Measurements from ENCODE around the gene PCOLCE2.

GRCh38 chr3:142910280-142910679 lies 21.4 kb upstream of the PCOLCE2 start:
- TF ChIP-seq CTCF (IDR thresholded peaks at IDR 0.05; ENCODE audit: insufficient read depth, low read depth, low read length) (no peak), EZH2 (IDR thresholded peaks at IDR 0.05; ENCODE audit: insufficient read depth, low read length) (no peak)

All from astrocyte (in vitro differentiated cells and primary cell).